Endothelial cell of umbilical vein (primary cell): ENCODE measurements around the gene ACIN1.

Experiments used
- EZH2 ChIP-seq: IDR thresholded peaks from 2 replicates; pipeline ENCODE4 v1.6.1; 2012; ENCODE audit warnings: borderline replicate concordance, low read depth, mild to moderate bottlenecking, moderate library complexity, low read length, inconsistent platforms; ENCODE audit not compliant: severe bottlenecking
- TF ChIP-seq, protein P1 (sequence below), 2 donors: IDR thresholded peaks; 1 replicate in 1 of 2; 2 replicates in 1 of 2; pipeline ENCODE4 v1.5.1; 2011; ENCODE audit warnings: low read length in 2 of 2, mild to moderate bottlenecking in 2 of 2, moderate library complexity in 2 of 2, control low read depth in 1 of 2, inconsistent platforms in 1 of 2, low read depth in 1 of 2; ENCODE audit not compliant: insufficient read depth in 1 of 2; ENCODE audit errors: extremely low read depth in 1 of 2

DNA sequence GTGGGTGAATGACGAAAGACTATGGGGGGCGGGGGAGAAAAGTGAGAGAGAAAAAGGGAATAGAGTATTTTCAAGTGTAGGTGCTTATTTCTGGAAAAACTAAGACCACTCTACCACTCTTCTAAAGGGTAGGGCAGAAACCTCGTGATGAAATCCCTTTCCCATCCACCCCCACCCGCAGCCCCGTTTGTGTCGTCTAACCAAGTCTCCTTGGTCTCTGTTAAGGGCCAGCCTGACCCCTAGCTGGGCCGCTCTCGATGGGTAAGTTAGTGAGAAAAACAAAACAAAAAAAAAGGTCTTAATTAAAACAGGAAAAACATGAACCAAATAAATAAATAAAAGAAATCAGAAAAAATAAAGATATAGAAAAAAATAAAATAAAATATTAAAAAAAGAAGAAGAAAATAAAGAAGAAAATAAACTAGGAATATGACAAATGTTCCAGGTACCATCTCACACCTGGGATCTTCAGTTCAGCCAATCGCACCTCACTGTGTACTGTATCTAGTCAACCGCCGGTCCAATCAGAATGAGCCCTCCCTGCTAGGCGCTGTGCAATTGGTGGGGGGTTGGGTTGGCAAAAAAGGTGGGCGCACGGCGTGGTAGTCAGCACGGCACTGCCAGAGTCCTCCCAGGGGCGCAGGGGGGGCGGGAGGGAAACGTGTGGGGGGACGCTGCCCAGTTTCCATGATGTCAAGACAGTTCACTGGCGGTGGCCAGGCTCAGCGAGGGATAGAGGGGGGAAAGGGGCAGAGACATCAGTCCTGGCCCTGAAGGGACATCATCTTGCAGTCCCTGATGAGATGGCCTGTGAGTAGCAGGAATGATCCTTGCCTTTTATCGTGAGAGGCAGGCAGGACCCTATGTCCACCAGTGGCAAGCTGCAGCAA is 27.8 kb downstream of the ACIN1 start:
- TF ChIP-seq, protein P1, sequence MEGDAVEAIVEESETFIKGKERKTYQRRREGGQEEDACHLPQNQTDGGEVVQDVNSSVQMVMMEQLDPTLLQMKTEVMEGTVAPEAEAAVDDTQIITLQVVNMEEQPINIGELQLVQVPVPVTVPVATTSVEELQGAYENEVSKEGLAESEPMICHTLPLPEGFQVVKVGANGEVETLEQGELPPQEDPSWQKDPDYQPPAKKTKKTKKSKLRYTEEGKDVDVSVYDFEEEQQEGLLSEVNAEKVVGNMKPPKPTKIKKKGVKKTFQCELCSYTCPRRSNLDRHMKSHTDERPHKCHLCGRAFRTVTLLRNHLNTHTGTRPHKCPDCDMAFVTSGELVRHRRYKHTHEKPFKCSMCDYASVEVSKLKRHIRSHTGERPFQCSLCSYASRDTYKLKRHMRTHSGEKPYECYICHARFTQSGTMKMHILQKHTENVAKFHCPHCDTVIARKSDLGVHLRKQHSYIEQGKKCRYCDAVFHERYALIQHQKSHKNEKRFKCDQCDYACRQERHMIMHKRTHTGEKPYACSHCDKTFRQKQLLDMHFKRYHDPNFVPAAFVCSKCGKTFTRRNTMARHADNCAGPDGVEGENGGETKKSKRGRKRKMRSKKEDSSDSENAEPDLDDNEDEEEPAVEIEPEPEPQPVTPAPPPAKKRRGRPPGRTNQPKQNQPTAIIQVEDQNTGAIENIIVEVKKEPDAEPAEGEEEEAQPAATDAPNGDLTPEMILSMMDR (IDR thresholded peaks at IDR 0.05; ENCODE audit: extremely low read depth in 1 of 2, insufficient read depth in 1 of 2, low read depth in 1 of 2, low read length in 2 of 2), result no peak
- no peak for TF ChIP-seq EZH2
